MM.1S (cell line): ENCODE data around the gene CLEC3B.

Source experiments
- EZH2 ChIP-seq: fragments of 300-600 bp; sonication (generic); optimal IDR thresholded peaks from 2 replicates; pipeline ENCODE3; 2017; ENCODE audit warnings: low read depth, mild to moderate bottlenecking, antibody characterized with exemption, low read length, mixed read lengths
- TF ChIP-seq, protein P1 (sequence below): fragments of 300-600 bp; sonication (generic); IDR thresholded peaks from 2 replicates; pipeline ENCODE4 v1.5.1; 2016; ENCODE audit warnings: antibody characterized with exemption, low read length, mixed read lengths

- TF ChIP-seq, protein P1, sequence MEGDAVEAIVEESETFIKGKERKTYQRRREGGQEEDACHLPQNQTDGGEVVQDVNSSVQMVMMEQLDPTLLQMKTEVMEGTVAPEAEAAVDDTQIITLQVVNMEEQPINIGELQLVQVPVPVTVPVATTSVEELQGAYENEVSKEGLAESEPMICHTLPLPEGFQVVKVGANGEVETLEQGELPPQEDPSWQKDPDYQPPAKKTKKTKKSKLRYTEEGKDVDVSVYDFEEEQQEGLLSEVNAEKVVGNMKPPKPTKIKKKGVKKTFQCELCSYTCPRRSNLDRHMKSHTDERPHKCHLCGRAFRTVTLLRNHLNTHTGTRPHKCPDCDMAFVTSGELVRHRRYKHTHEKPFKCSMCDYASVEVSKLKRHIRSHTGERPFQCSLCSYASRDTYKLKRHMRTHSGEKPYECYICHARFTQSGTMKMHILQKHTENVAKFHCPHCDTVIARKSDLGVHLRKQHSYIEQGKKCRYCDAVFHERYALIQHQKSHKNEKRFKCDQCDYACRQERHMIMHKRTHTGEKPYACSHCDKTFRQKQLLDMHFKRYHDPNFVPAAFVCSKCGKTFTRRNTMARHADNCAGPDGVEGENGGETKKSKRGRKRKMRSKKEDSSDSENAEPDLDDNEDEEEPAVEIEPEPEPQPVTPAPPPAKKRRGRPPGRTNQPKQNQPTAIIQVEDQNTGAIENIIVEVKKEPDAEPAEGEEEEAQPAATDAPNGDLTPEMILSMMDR, result no peak
- TF ChIP-seq EZH2, result no peak
These were observed 7.7 kb downstream of the CLEC3B start for GRCh38 chr3:45033791-45034190.
